Activated CD4-positive, alpha-beta T cell treated with anti-CD3 and anti-CD28 coated beads for 1 hour (primary cell): ENCODE results near the gene PI4K2B.
"Not testable (repeated sequence)": the region's sequence is repeated elsewhere in the genome, so short reads cannot be mapped to it uniquely, and the experiment has no call there.

Experiments used
- DNase-seq: peaks from one replicate; pipeline ENCODE4 v3.0.0-alpha.2; 2020

The PI4K2B gene

DNA sequence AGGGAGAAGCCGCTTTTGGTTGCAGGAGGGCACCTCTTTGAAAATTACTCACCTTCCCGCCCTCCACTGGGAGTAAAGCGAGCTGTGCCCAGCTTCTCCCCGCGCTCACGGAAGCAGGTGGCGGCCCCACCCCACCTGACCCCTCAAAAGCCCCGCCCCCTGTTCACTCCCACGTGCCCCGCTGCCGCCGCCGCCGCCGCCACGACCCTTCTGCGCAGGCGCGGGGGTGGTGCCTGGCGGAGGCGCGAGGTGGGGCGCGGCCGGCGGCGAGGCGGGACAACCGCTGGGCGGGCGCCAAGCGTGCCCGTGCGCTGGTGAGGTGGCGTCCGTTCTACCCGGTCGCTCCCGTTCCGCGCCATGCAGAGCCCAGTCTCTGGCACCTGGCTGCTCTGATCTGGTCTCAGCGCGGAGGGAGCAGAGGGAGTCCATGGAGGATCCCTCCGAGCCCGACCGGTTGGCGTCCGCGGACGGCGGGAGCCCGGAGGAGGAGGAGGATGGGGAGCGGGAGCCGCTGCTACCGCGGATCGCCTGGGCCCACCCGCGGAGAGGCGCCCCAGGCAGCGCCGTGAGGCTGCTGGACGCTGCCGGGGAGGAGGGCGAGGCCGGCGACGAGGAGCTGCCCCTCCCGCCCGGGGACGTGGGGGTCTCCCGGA is at the start of gene PI4K2B:
Gene PI4K2B, plus strand, starts transcription at position 297 of the 653 bp plus-strand sequence. Its CDS starts 131 bp downstream, at position 428.
- peak; percentile 91 for DNase-seq

DNA sequence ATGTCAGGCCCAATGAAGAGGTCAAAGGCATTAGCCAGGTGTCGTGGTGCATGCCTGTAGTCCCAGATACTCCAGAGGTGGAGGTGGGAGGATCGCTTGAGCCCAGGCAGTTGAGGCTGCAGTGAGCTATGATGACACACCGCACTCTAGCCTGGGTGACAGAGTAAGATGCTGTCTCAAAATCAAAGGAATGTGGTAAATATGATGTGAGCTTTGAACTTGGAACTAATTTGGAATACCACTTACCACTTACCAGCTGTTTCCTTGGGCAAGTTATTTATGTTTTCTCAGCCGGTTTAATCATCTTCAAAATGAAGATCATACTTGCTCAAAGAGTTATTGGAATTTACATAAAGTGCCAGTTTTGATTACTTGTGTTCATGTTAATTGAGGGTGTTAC is 49.8 kb upstream of the PI4K2B start:
- no peak for DNase-seq

DNA sequence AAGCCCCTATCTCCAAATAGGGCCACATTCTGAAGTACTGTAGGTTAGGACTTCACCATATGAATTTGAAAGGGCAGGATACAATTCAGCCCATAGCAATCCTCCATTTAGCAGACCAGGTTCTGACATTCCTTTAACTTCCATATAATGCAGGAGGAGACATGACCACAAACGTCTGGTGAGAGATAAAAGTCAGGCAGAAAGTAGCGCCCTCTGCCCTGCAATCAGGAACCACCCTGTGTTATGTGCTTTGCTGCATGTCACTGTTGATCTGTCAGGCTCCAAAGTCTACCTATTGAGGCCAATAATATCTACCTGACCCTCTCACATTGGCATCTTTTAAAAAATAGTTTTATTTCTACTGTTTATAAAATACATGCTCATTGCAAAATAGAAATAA is 43.4 kb upstream of the PI4K2B start:
- no peak for DNase-seq

- no peak for DNase-seq
These were observed 35.1 kb upstream of the PI4K2B start for GRCh38 chr4:25198713-25199112.

GRCh38 chr4:25207997-25208396 is 25.8 kb upstream of the PI4K2B start:
- DNase-seq = no peak

GRCh38 chr4:25209702-25210101 is 24.1 kb upstream of the PI4K2B start:
- DNase-seq = no peak

DNA sequence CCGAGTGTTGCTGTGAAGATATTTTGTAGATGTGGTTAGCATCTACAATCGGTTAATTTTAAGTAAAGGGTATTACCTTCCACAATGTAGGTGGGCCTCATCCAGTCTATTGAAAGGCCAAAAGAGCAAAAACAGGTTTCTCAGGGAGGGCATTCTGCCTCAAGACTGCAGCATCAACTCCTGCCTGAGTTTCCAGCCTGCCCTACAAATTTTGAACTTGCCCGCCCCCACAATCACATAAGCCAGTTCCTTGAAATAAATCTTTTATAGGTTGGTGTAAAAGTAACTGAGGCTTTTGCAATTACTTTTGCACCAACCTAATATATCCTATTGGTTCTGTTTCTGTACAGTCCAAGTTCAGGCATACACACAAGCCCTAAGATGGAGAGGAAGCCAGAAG is 22.1 kb upstream of the PI4K2B start:
- DNase-seq = no peak

GRCh38 chr4:25212822-25213221 is 21.0 kb upstream of the PI4K2B start:
- no peak for DNase-seq

DNA sequence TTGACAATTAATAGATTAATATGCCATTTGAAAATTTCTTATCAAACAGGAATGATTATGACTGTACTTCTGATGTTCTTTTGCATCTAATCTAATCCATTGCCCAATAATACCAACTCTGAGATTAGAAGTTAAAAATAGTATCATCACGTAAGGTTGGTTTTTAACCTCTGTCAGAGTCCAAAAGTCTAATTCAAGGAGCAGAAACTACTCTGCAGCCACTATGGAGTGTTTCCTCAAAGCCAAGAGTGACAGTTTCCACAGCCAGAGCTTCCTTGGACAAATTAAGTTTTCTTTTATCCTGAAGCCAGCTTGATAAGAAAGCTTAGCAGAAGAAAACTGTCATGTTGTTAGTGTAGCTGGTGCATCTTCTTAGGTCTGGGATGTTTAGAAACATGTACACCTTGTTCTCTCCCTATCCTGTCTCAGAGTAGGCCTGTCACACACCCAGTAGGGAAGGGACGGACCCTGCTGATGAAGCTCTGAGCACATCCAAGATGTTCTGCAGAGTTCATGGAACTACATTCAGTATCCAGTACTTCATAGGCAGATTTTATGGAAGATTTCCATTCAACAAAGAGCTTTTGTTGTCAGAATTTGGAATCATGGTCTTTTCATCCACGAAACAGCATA is 20.4 kb upstream of the PI4K2B start:
- DNase-seq = no peak

- not testable (repeated sequence) for DNase-seq
These were observed 19.1 kb upstream of the PI4K2B start for GRCh38 chr4:25214750-25215149.

DNA sequence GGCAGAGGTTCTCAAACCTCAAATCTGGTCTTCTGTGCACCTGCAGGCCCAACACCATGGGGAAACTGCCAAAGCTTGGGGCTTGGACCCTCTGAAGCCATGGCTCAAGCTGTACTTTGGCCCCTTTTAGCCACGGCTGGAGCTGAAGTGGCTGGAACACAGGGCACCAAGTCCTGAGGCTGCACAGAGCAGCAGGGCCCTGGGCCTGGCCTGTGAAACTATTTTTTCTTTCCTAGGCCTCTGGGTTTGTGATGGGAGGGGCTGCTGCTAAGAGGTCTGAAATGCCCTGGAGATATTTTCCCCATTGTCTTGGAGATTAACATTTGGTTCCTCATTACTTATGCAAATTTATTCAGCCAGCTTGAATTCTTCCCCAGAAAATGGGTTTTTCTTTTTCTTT is 18.3 kb upstream of the PI4K2B start:
- DNase-seq = no peak

GRCh38 chr4:25221377-25221776 is 12.5 kb upstream of the PI4K2B start:
- DNase-seq = no peak

DNA sequence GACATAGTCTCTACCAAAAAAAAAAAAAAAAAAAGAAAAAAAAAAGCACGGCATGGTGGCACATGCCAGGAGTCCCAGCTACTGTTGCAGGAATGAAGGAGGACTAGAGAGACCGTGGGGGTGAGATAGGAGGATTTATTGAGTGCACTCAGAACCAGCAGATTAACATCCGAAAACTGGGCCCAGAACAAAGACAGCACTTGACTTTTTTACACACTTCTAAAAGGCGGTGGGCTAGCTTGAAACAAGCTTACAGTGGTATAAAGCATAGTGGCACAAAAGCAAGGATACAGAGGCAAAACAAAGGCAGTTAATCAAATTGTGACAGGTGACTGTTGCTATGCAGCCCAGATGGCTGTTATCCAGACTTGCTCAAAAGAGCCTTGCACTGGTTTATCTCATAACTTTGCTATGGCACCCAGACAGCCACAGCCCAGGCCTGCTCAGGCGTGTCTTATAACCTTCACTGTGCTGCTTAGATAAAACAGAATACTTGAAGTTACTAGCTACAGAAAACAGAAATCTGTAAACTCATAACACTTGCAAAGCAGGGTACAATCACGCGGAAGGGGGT is 9.9 kb upstream of the PI4K2B start:
- no peak for DNase-seq

- no peak for DNase-seq
These were observed 4.0 kb upstream of the PI4K2B start for GRCh38 chr4:25229804-25230203.

- DNase-seq = no peak
These were observed 639 bp upstream of the PI4K2B start for GRCh38 chr4:25233194-25233593.

DNA sequence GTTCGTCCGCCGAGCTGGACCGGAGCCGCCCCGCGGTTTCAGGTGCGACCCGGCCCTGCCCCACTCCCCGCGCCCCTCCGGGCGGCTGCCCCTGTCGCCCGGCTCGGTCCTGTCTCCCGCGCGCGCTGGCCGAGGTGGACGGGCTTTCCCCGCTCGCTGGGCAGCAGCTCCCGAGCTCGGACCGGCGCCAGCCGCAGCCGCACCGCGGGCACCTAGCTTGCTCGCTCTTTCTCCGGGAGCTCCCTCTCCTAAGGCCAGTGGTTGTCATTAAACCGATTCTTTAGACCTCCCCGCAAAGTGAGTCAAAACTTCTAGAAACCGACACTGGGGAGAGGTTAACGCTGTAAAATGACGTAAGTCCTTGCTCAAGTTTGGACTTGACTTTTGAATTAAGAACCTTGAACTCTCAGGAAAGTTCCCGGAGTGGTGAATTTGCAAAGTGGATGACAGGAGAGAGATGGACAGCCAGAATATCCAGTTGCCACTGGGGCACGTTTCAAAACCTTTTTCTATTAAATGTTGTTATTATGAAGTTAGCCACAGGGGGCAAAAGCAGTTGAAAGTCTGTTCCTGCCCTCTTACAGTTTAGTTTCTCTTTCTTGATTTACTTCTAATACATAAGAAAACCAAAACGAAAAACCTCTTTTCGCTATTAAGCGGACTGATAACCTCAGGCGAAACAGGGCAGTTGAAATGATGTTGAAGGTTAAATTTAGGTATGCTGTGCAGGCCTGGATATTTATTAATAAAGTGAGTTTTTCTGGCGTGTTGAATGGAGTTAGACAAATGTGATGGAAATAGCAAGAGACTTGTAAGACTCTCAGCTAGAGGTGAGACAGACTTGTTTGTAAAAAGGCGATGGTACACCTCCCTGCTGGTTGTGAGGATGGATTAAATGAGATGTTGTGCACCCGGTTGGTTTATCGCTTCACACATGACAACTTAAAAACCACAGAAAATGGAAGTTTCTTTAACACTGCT is 847 bp downstream of the PI4K2B start:
- DNase-seq = peak; percentile 13

DNA sequence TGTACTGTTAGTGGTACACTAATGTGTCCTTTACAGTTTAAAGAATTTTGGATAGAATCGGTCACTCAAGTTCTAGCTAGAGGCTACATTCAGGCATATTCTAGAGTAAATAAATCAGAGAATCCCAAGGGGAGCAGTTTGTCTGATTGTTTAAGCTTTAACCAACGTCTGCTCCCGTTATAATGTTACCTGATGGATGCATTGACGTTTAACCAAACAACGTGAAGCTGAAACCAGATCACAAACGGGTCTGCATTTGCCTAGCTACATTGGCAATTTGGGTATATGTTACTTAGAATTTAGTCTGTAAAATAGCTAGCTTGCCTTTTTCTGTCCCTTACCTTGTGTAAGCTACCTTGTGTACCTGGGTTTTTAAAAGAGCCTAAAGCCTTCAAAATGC is 1.6 kb downstream of the PI4K2B start:
- DNase-seq = no peak

- not testable (repeated sequence) for DNase-seq
These were observed 2.2 kb downstream of the PI4K2B start for GRCh38 chr4:25236030-25236429.

- no peak for DNase-seq
These were observed 3.1 kb downstream of the PI4K2B start for GRCh38 chr4:25236971-25237370.

DNA sequence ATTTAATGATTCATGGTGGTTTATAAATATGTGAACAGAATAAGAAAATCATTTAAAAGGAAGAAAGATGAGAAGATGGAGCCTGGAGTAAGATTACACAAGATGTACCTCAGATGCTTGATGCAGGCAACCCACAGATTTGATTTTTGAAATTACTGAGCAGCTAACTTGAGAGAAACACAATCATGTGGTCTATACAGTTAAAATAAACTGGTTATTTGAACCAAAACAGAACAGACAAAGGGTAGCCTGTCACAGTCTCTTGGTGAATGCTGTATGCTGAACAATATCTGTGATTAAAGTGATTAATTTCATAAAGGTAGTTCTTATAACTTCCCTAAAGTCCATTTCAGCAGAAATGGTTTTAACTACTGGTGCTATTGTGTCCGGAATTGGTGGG is 4.2 kb downstream of the PI4K2B start:
- no peak for DNase-seq

- not testable (repeated sequence) for DNase-seq
These were observed 5.7 kb downstream of the PI4K2B start for GRCh38 chr4:25239528-25239927.

- not testable (repeated sequence) for DNase-seq
These were observed 6.9 kb downstream of the PI4K2B start for GRCh38 chr4:25240754-25241210.

DNA sequence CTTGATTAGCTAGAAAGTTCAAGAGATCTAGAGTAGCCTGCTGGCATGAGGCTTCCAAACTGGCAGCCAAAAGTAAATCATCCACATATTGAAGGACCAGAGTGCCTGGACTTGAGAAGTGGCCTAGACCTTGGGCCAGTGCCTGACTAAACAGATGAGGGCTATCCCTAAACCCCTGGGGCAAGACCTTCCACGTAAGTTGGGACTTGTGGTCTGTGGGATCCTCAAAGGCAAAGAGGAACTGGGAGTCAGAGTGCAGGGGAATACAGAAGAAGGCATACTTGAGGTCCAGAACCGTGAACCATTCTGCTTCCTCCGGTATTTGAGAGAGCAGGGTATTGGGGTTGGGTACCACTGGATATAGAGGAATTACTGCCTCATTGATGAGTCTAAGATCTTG is 8.4 kb downstream of the PI4K2B start:
- DNase-seq = not testable (repeated sequence)
